Measurements from ENCODE around the gene TTLL11.

GRCh38 chr9:122113574-122113973 lies 20.5 kb upstream of the TTLL11 start:
- TF ChIP-seq POLR2A (IDR thresholded peaks at IDR 0.05) = no peak
- TF ChIP-seq, protein P1, sequence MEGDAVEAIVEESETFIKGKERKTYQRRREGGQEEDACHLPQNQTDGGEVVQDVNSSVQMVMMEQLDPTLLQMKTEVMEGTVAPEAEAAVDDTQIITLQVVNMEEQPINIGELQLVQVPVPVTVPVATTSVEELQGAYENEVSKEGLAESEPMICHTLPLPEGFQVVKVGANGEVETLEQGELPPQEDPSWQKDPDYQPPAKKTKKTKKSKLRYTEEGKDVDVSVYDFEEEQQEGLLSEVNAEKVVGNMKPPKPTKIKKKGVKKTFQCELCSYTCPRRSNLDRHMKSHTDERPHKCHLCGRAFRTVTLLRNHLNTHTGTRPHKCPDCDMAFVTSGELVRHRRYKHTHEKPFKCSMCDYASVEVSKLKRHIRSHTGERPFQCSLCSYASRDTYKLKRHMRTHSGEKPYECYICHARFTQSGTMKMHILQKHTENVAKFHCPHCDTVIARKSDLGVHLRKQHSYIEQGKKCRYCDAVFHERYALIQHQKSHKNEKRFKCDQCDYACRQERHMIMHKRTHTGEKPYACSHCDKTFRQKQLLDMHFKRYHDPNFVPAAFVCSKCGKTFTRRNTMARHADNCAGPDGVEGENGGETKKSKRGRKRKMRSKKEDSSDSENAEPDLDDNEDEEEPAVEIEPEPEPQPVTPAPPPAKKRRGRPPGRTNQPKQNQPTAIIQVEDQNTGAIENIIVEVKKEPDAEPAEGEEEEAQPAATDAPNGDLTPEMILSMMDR (IDR thresholded peaks at IDR 0.05) = no peak

Measured in right lobe of liver (tissue), 4 donors.